Mesothelial cell of epicardium (in vitro differentiated cells): ENCODE measurements around the gene ACR. TPM values are rescaled to one million over a fixed set of nuclear protein-coding genes. Genes with fewer than 3 reads are reported as not detected.

Source experiments
- DNase-seq, 2 experiments: peaks; one replicate each; pipeline ENCODE4 v3.0.0; 2021; ENCODE audit warnings: low spot score in 2 of 2; ENCODE audit not compliant: unreplicated experiment in 2 of 2
- H3K27ac Mint-ChIP-seq: 2 replicates; pipeline ENCODE4 v1.8.0; 2021; ENCODE audit warnings: mixed read lengths
- H3K27me3 Mint-ChIP-seq: 2 replicates; pipeline ENCODE4 v1.8.0; 2021; ENCODE audit warnings: low read depth, mixed read lengths
- H3K36me3 Mint-ChIP-seq: 2 replicates; pipeline ENCODE4 v1.8.0; 2021; ENCODE audit warnings: mixed read lengths
- H3K4me1 Mint-ChIP-seq: 2 replicates; pipeline ENCODE4 v1.8.0; 2021; ENCODE audit warnings: mixed read lengths
- H3K4me3 Mint-ChIP-seq: 2 replicates; pipeline ENCODE4 v1.8.0; 2021; ENCODE audit warnings: mild to moderate bottlenecking, moderate library complexity, mixed read lengths
- H3K9me3 Mint-ChIP-seq: 2 replicates; pipeline ENCODE4 v1.8.0; 2021; ENCODE audit warnings: mixed read lengths
- total RNA-seq: library from RNA; stranded (reverse); gene quantifications from 3 replicates; pipeline ENCODE4 v1.2.1, GENCODE V29; 2021
- TF ChIP-seq, protein P1 (sequence below): fragments of 200-600 bp; sonication (generic); IDR thresholded peaks from one replicate; pipeline ENCODE4 v1.5.0; 2021; ENCODE audit warnings: antibody characterized with exemption; ENCODE audit not compliant: unreplicated experiment

The ACR gene
- total RNA-seq, 1 donor from 2014 or later: 2.2 TPM

DNA sequence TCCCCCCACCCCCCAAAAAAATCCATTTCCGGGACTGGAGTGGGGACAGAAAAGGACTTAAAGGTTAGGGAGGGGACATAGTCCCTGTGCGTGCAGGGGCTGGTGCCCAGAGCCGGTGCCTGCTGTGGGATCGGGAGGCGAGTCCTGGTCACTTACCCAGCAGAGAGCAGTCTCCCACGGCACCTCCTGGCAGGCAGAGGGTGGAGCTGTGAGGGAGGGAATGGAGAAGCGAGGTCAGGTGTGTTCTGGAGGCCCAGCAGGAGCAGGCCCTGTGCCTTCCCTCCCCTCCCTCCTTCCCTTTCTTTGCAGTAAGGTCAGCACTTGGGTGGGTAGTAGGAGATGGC, 37.0 kb upstream of the ACR start:
- H3K36me3 Mint-ChIP-seq: peaks cover 7% of the 10 kb centered on the region
- DNase-seq: peak in 1 of 2 experiments; percentile 16

DNA sequence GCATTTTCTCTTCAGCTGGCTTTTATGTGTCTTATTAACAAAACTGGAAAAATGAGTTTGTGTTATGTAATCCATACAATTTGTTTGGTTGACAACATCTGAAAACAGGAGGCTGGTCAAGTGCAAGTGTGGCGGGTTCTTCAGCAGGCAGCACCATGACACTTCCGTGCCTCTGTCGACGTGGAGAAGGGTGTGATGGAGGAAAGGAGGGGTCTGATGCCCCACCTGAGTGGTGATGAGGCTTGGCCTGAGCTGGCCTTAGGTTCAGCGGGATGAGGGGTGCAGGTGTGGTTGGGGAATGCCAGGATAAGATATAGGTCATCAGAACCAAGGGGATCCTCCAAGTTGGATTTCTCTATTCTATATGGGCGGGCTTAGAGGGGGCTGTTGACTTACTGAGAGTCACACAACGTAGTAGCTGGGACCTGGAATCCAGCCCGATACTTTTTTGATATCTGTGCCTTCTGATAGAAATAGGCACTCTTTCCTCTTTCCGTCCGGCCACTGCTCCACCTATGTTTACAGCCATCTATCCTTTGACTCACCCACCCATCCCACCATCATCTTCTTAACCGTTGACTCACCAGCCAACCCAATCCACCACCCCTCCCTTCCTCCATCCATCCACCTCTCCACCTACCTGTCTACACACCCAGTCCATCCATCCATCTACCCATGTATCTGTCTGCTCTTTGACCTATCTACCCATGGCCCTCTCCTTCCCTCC, 36.4 kb upstream of the ACR start:
- TF ChIP-seq, protein P1, sequence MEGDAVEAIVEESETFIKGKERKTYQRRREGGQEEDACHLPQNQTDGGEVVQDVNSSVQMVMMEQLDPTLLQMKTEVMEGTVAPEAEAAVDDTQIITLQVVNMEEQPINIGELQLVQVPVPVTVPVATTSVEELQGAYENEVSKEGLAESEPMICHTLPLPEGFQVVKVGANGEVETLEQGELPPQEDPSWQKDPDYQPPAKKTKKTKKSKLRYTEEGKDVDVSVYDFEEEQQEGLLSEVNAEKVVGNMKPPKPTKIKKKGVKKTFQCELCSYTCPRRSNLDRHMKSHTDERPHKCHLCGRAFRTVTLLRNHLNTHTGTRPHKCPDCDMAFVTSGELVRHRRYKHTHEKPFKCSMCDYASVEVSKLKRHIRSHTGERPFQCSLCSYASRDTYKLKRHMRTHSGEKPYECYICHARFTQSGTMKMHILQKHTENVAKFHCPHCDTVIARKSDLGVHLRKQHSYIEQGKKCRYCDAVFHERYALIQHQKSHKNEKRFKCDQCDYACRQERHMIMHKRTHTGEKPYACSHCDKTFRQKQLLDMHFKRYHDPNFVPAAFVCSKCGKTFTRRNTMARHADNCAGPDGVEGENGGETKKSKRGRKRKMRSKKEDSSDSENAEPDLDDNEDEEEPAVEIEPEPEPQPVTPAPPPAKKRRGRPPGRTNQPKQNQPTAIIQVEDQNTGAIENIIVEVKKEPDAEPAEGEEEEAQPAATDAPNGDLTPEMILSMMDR: no peak
- H3K36me3 Mint-ChIP-seq: peaks cover 7% of the 10 kb centered on the region
- no peaks in the 10 kb centered on the region for H3K9me3 Mint-ChIP-seq
- H3K4me3 Mint-ChIP-seq: no peak overlapping the region
- peaks cover 4% of the 10 kb centered on the region for H3K27me3 Mint-ChIP-seq
- DNase-seq: no peak
- H3K27ac Mint-ChIP-seq: no peak overlapping the region
- H3K4me1 Mint-ChIP-seq: peaks cover 8% of the 10 kb centered on the region

More for the DNA sequence above, 37.0 kb upstream of the ACR start:
- H3K4me1 Mint-ChIP-seq: peaks cover 12% of the 10 kb centered on the region
- TF ChIP-seq, protein P1: no peak
- H3K27ac Mint-ChIP-seq: no peak overlapping the region
- peaks cover 4% of the 10 kb centered on the region for H3K27me3 Mint-ChIP-seq
- no peak overlapping the region for H3K4me3 Mint-ChIP-seq
- H3K9me3 Mint-ChIP-seq: no peaks in the 10 kb centered on the region

DNA sequence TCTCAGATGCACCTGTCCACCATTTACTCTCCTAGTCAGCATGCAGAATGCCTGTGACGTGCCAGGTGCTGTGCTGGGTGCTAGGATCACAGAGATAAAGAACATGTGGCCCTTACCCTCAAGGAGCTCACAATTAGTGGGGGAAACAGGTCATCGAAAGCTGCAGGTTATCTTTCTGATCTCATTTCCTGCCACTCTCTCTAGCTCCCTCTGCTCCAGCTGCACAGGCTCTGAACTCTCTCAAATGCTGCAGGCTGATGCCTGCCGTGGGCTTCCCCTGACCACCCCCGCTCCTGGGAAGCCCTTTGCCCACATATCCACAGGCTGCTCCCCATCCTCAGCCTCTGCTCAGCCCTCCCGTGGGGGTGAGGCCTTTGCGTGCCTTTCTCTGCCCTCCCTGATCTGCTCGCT, 35.7 kb upstream of the ACR start:
- TF ChIP-seq, protein P1: no peak
- Mint-ChIP-seq H3K27ac (no peak overlapping the region), H3K27me3 (peaks cover 4% of the 10 kb centered on the region), H3K4me3 (no peak overlapping the region), H3K9me3 (no peaks in the 10 kb centered on the region), H3K4me1 (peaks cover 8% of the 10 kb centered on the region), H3K36me3 (peaks cover 7% of the 10 kb centered on the region)
- DNase-seq: peak in 1 of 2 experiments; percentile 6

DNA sequence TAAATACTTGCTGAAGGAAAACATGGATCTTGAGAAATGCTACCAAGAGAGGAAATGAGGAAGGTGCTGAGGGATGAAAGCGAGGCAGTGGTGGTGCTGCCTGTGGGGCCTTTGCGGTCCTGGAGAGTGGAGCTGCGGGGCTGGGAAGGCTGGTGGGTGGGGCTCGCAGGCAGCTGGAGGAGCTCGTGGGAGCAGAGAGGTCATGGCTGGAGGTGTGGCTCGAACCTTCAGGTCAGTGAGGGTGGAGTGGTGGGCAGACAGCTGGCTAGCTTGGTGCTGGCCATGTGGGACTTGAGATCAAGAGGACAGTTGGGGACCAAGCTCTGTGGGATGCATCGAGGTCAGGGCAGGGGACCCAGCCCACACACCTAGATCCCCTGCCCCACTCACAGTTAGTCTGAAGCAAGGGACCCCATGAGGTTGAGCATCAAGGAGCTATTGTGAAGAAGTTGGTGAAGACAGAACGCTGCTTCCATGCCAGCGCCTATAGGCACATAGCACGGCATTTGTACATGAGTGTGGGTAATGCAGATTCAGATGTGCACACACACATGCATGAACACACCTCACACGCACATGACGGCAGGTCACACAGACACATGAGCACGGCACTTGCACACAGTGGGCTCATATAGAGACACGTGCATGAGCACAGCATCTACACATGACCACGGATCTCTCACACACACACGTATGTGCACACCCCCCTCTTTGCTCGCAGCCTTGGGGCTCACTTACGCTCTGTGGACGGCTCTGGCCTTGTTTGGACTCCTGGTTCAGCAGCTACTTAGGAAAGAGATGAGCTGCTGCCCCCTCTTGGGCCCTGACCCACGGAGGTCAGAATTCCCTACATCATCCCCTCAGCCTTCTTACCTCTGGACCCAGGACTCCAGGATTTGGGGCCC, 34.9 kb upstream of the ACR start:
- H3K27ac Mint-ChIP-seq: no peak overlapping the region
- H3K4me1 Mint-ChIP-seq: peaks cover 8% of the 10 kb centered on the region
- H3K27me3 Mint-ChIP-seq: peaks cover 4% of the 10 kb centered on the region
- DNase-seq: peak in 1 of 2 experiments; percentile 10
- peaks cover 7% of the 10 kb centered on the region for H3K36me3 Mint-ChIP-seq
- no peaks in the 10 kb centered on the region for H3K9me3 Mint-ChIP-seq
- no peak overlapping the region for H3K4me3 Mint-ChIP-seq
- TF ChIP-seq, protein P1: no peak

DNA sequence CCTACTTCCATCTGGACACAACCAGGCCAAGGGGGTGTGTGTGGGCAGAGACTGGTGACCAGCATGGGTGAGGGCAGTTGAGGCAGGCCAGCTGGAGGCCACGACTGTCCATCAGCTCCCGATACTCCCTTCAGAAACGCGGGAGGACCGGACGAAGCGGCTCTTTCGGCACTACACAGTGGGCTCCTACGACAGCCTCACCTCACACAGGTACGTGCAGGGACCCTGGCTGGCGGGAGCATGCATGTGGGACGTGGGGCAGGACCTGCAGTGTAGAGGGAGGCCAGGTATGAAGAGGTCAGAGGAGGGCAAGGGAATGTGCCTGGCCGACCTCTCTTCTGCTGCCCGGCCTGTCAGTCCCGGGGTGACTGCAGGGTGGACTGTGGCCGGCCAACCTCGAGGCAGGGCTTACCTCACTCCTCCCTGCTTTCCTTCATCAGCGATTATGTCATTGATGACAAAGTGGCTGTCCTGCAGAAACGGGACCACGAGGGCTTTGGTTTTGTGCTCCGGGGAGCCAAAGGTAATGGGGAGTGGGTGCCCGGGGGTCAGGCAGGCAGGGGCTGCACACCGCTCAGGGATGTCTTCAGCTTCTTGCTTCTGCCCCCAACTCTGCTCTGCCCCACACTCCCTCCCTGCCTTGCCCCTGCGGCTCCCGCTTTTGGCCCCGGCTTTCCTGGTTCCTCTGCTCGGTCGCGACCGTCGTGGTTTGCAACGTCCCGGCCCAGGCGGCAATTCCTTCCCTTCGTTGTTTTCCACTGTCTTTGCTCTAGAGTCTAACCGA, 34.1 kb upstream of the ACR start:
- H3K9me3 Mint-ChIP-seq: no peaks in the 10 kb centered on the region
- peak in 1 of 2 experiments; percentile 16 for DNase-seq
- peaks cover 5% of the 10 kb centered on the region for H3K4me1 Mint-ChIP-seq
- H3K27me3 Mint-ChIP-seq: peaks cover under 1% of the 10 kb centered on the region
- no peak overlapping the region for H3K4me3 Mint-ChIP-seq
- H3K27ac Mint-ChIP-seq: no peak overlapping the region
- H3K36me3 Mint-ChIP-seq: peaks cover 5% of the 10 kb centered on the region
- TF ChIP-seq, protein P1: no peak
